Smooth muscle cell (in vitro differentiated cells): ENCODE data around the gene PPM1D. TPM values are rescaled to one million over a fixed set of nuclear protein-coding genes. Genes with fewer than 3 reads are reported as not detected.

ENCODE experiments used
- DNase-seq: peaks from one replicate; lab custom pipeline; 2025; ENCODE audit not compliant: unreplicated experiment; lab: John Stamatoyannopoulos, UW
- H2AFZ ChIP-seq: fragments of 200-600 bp; sonication (generic); 2 replicates; pipeline ENCODE4 v1.6.0; 2016; ENCODE audit warnings: antibody characterized with exemption, low read depth, mild to moderate bottlenecking
- H3F3A ChIP-seq: fragments of 200-600 bp; sonication (generic); 2 replicates; pipeline ENCODE4 v1.6.0; 2017; ENCODE audit warnings: antibody characterized with exemption, low read depth
- H3K27ac ChIP-seq: fragments of 200-600 bp; sonication (generic); 2 replicates; pipeline ENCODE4 v1.5.1; 2016; ENCODE audit warnings: low read depth, mild to moderate bottlenecking
- H3K27me3 ChIP-seq: fragments of 200-600 bp; sonication (generic); 2 replicates; pipeline ENCODE4 v1.6.1; 2016; ENCODE audit warnings: low read depth, mild to moderate bottlenecking
- H3K36me3 ChIP-seq: fragments of 200-600 bp; sonication (generic); 2 replicates; pipeline ENCODE4 v1.5.1; 2016; ENCODE audit warnings: low read depth
- H3K4me1 ChIP-seq: fragments of 200-600 bp; sonication (generic); 2 replicates; pipeline ENCODE4 v1.5.1; 2016; ENCODE audit warnings: low read depth
- H3K4me2 ChIP-seq: fragments of 200-600 bp; sonication (generic); 2 replicates; pipeline ENCODE4 v1.6.0; 2016; ENCODE audit warnings: mild to moderate bottlenecking
- H3K4me3 ChIP-seq: fragments of 200-600 bp; sonication (generic); 2 replicates; pipeline ENCODE4 v1.5.1; 2016; ENCODE audit warnings: mild to moderate bottlenecking
- H3K79me2 ChIP-seq: fragments of 200-600 bp; sonication (generic); 2 replicates; pipeline ENCODE4 v1.6.0; 2016; ENCODE audit warnings: low read depth, mild to moderate bottlenecking
- H3K9ac ChIP-seq: fragments of 200-600 bp; sonication (generic); 2 replicates; pipeline ENCODE4 v1.6.0; 2016; ENCODE audit warnings: low read depth
- H3K9me3 ChIP-seq: fragments of 200-600 bp; sonication (generic); replicated peaks from 2 replicates; pipeline ENCODE4 v1.5.1; 2016; ENCODE audit warnings: low read depth
- H4K20me1 ChIP-seq: fragments of 200-600 bp; sonication (generic); 2 replicates; pipeline ENCODE4 v1.6.0; 2016; ENCODE audit warnings: low read depth
- WGBS: methylation state at CpG from one replicate; pipeline ENCODE4 v1.1.7; 2016; ENCODE audit warnings: low lambda C conversion rate; 5-methylcytosine and 5-hydroxymethylcytosine counted together
- polyA plus RNA-seq: library from polyadenylated mRNA; unstranded; fragments of >200 nt; fragmentation: Nextera tagmentation; extraction: Ambion mirVana; gene quantifications from 2 replicates; pipeline ENCODE4 v1.2.1, GENCODE V29; 2016
- total RNA-seq: library from RNA; depleted of rRNA; stranded (reverse); fragments of >200 nt; gene quantifications from 2 replicates; pipeline ENCODE4 v1.2.3, GENCODE V29; 2014
- TF ChIP-seq, protein P1 (sequence below): fragments of 200-600 bp; sonication (generic); IDR thresholded peaks from 2 replicates; pipeline ENCODE4 v1.5.1; 2017; ENCODE audit warnings: borderline replicate concordance, mild to moderate bottlenecking, antibody characterized with exemption; ENCODE audit not compliant: insufficient read depth, poor library complexity, severe bottlenecking

PPM1D gene
- total and polyA plus RNA-seq, 2 experiments from 2014 or later = 10.0 to 12.9 TPM

DNA sequence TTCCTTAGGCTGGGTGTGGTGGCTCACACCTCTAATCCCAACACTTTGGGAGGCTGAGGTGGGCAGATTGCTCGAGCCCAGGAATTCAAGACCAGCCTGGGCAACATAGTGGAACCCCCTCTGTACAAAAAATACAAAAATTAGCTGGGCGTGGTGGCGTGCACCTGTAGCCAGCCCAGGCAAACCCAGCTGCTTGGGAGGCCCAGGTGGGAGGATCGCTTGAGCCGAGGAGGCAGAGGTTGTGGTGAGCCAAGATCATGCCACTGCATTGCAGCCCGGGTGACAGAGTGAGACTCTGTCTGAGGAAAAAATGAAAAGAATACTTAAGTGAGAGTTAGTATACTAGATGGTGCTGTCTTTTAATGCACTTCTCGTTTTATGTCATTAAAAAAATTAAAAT is 15.1 kb downstream of the PPM1D start:
- peaks cover 97% of the 10 kb centered on the region for H3K79me2 ChIP-seq
- H3K36me3 ChIP-seq = no peaks in the 10 kb centered on the region
- TF ChIP-seq, protein P1, sequence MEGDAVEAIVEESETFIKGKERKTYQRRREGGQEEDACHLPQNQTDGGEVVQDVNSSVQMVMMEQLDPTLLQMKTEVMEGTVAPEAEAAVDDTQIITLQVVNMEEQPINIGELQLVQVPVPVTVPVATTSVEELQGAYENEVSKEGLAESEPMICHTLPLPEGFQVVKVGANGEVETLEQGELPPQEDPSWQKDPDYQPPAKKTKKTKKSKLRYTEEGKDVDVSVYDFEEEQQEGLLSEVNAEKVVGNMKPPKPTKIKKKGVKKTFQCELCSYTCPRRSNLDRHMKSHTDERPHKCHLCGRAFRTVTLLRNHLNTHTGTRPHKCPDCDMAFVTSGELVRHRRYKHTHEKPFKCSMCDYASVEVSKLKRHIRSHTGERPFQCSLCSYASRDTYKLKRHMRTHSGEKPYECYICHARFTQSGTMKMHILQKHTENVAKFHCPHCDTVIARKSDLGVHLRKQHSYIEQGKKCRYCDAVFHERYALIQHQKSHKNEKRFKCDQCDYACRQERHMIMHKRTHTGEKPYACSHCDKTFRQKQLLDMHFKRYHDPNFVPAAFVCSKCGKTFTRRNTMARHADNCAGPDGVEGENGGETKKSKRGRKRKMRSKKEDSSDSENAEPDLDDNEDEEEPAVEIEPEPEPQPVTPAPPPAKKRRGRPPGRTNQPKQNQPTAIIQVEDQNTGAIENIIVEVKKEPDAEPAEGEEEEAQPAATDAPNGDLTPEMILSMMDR = no peak
- no peaks in the 10 kb centered on the region for H3K9me3 ChIP-seq
- no peak overlapping the region for H3K4me3 ChIP-seq
- no peak overlapping the region for H2AFZ ChIP-seq
- no peak overlapping the region for H3K27ac ChIP-seq
- no peaks in the 10 kb centered on the region for H3K4me1 ChIP-seq
- no peaks in the 10 kb centered on the region for H3K27me3 ChIP-seq
- H3F3A ChIP-seq = no peaks in the 10 kb centered on the region
- DNase-seq = no peak
- 97% methylated on average over 7 of the region's 7 CpGs for WGBS
- H3K9ac ChIP-seq = no peak overlapping the region
- no peak overlapping the region for H3K4me2 ChIP-seq
- H4K20me1 ChIP-seq = peaks cover 100% of the 10 kb centered on the region

DNA sequence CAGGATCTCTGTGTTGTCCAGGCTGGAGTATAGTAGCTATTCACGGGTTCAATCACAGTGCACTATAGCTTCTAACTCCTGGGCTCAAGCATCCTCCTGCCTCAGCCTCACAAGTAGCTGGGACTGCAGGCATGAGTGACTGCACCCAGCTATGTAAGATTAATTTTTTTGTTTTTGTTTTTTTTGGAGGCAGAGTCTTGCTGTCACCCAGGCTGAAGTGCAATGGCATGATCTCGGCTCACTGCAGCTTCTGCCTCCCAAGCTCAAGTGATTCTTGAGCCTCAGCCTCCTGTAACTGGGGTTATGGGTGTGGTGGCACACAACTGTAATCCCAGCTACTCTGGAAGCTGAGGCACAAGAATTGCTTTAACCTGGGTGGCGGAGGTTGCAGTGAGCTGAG is 15.8 kb downstream of the PPM1D start:
- Histone ChIP-seq H2AFZ (no peak overlapping the region), H3K4me2 (no peak overlapping the region), H3F3A (no peaks in the 10 kb centered on the region), H3K4me1 (no peaks in the 10 kb centered on the region), H3K9ac (no peak overlapping the region), H3K79me2 (peaks cover 97% of the 10 kb centered on the region), H3K4me3 (no peak overlapping the region), H3K27me3 (no peaks in the 10 kb centered on the region), H4K20me1 (peaks cover 100% of the 10 kb centered on the region), H3K9me3 (no peaks in the 10 kb centered on the region), H3K36me3 (no peaks in the 10 kb centered on the region), H3K27ac (no peak overlapping the region)
- no peak for DNase-seq
- 98% methylated on average over 3 of the region's 3 CpGs for WGBS
- TF ChIP-seq, protein P1 = no peak

DNA sequence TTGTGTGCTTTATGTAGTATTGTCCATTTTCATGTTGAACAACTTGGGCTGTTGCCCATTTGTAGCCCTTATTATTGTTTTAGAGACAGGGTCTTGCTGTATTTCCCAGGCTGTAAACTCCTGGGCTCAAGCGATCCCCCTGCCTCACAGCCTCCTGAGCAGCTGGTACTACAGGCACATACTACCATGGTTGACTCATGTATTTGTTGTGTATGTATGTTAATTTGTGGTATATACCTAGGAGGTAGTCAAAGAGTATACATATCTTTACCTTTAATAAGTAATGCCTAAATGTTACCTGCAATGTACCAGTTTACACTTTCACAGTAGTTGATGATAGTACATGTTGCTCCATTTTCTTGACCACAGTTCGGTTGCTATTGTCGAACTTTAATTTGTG is 18.1 kb downstream of the PPM1D start:
- H3K9me3 ChIP-seq = no peaks in the 10 kb centered on the region
- TF ChIP-seq, protein P1 = no peak
- H3K79me2 ChIP-seq = peaks cover 90% of the 10 kb centered on the region
- H3K4me3 ChIP-seq = no peak overlapping the region
- no peaks in the 10 kb centered on the region for H3K36me3 ChIP-seq
- no peak for DNase-seq
- H3K27ac ChIP-seq = no peak overlapping the region
- WGBS = 95% methylated on average over 3 of the region's 3 CpGs
- no peak overlapping the region for H3K9ac ChIP-seq
- H3K4me2 ChIP-seq = no peak overlapping the region
- H3F3A ChIP-seq = no peaks in the 10 kb centered on the region
- H2AFZ ChIP-seq = no peak overlapping the region
- H3K4me1 ChIP-seq = no peaks in the 10 kb centered on the region
- peaks cover 100% of the 10 kb centered on the region for H4K20me1 ChIP-seq
- H3K27me3 ChIP-seq = no peaks in the 10 kb centered on the region

DNA sequence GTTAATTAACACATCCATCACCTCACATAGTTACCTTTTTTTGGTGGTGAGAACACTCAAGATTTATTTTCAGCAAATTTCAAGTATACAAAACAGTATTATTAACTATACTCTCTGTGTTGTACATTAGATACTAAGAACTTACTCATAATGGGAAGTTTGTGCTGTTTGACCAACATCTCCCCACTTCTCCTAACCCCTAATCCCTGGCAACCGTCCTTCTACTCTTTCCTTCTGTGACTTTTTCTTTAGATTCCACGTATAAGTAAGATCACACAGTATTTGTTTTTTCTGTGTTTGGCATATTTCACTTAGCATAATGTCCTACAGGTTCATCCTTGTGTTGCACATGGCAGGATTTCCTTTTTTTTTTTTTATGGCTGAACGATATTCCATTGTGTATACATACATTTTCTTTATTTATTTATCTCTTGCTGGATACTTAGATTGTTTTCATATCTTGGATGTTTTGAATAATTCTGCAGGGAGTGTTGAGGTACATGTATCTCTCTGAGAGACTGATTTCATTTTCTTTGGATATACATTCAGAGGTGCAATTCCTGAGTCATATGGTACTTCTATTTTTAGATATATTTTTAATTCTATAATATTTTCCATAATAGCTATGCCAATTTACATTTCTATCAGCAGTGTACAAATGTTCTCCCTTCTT is 19.0 kb downstream of the PPM1D start:
- H3K27me3 ChIP-seq = no peaks in the 10 kb centered on the region
- no peak overlapping the region for H3K9ac ChIP-seq
- H3K79me2 ChIP-seq = peaks cover 92% of the 10 kb centered on the region
- TF ChIP-seq, protein P1 = no peak
- no peak overlapping the region for H3K4me3 ChIP-seq
- no peaks in the 10 kb centered on the region for H3K9me3 ChIP-seq
- H3K4me1 ChIP-seq = no peaks in the 10 kb centered on the region
- H3F3A ChIP-seq = no peaks in the 10 kb centered on the region
- DNase-seq = no peak
- H3K36me3 ChIP-seq = no peaks in the 10 kb centered on the region
- H4K20me1 ChIP-seq = peaks cover 100% of the 10 kb centered on the region
- 87% methylated on average over 3 of the region's 3 CpGs for WGBS
- no peak overlapping the region for H2AFZ ChIP-seq
- H3K4me2 ChIP-seq = no peak overlapping the region
- no peak overlapping the region for H3K27ac ChIP-seq
